ENCODE results near the gene ZNF835. TPM values are rescaled to one million over a fixed set of nuclear protein-coding genes. Genes with fewer than 3 reads are reported as not detected.

The ZNF835 gene
- total RNA-seq, 1 experiment from 2014 or later = not detected

- intact Hi-C loops (cut with micrococcal nuclease) = no loop called here
- Mint-ChIP-seq H3K27me3 (ENCODE audit: insufficient read depth, unreplicated experiment) (no peaks in the 10 kb centered on the region), H3K9me3 (ENCODE audit: unreplicated experiment) (peaks cover 50% of the 10 kb centered on the region), H3K4me1 (ENCODE audit: insufficient read depth, unreplicated experiment) (no peaks in the 10 kb centered on the region), H3K4me3 (ENCODE audit: unreplicated experiment) (no peak overlapping the region), H3K27ac (ENCODE audit: low read depth, unreplicated experiment) (no peak overlapping the region), H3K36me3 (ENCODE audit: insufficient read depth, unreplicated experiment) (peaks cover 6% of the 10 kb centered on the region)
- CTCF ChIA-PET = no interaction called here
- no peak for DNase-seq (ENCODE audit: unreplicated experiment)
- TF ChIP-seq, protein P1, sequence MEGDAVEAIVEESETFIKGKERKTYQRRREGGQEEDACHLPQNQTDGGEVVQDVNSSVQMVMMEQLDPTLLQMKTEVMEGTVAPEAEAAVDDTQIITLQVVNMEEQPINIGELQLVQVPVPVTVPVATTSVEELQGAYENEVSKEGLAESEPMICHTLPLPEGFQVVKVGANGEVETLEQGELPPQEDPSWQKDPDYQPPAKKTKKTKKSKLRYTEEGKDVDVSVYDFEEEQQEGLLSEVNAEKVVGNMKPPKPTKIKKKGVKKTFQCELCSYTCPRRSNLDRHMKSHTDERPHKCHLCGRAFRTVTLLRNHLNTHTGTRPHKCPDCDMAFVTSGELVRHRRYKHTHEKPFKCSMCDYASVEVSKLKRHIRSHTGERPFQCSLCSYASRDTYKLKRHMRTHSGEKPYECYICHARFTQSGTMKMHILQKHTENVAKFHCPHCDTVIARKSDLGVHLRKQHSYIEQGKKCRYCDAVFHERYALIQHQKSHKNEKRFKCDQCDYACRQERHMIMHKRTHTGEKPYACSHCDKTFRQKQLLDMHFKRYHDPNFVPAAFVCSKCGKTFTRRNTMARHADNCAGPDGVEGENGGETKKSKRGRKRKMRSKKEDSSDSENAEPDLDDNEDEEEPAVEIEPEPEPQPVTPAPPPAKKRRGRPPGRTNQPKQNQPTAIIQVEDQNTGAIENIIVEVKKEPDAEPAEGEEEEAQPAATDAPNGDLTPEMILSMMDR (IDR thresholded peaks at IDR 0.05; ENCODE audit: unreplicated experiment) = no peak
- POLR2A ChIA-PET = no interaction called here
- BruUV-seq (replicated peaks) = no TSS peak
Observed at GRCh38 chr19:56710437-56710836, 38.9 kb upstream of the ZNF835 start.

GRCh38 chr19:56707821-56708220, 36.3 kb upstream of the ZNF835 start:
- ChIA-PET CTCF (interaction anchor here (0.6 kb wide), 1 partner anchor 689 kb away, joined by 3 read pairs; no protein-coding TSS in a partner anchor), POLR2A (no interaction called here)
- no peak overlapping the region for H3K4me3 Mint-ChIP-seq (ENCODE audit: unreplicated experiment)
- peaks cover 54% of the 10 kb centered on the region for H3K9me3 Mint-ChIP-seq (ENCODE audit: unreplicated experiment)
- DNase-seq (ENCODE audit: unreplicated experiment) = no peak
- H3K27me3 Mint-ChIP-seq (ENCODE audit: insufficient read depth, unreplicated experiment) = no peaks in the 10 kb centered on the region
- TF ChIP-seq, protein P1 (IDR thresholded peaks at IDR 0.05; ENCODE audit: unreplicated experiment) = no peak
- H3K36me3 Mint-ChIP-seq (ENCODE audit: insufficient read depth, unreplicated experiment) = peaks cover 6% of the 10 kb centered on the region
- H3K27ac Mint-ChIP-seq (ENCODE audit: low read depth, unreplicated experiment) = no peak overlapping the region
- H3K4me1 Mint-ChIP-seq (ENCODE audit: insufficient read depth, unreplicated experiment) = no peaks in the 10 kb centered on the region
- intact Hi-C loops (cut with micrococcal nuclease) = no loop called here
- no TSS peak for BruUV-seq (replicated peaks)

DNA sequence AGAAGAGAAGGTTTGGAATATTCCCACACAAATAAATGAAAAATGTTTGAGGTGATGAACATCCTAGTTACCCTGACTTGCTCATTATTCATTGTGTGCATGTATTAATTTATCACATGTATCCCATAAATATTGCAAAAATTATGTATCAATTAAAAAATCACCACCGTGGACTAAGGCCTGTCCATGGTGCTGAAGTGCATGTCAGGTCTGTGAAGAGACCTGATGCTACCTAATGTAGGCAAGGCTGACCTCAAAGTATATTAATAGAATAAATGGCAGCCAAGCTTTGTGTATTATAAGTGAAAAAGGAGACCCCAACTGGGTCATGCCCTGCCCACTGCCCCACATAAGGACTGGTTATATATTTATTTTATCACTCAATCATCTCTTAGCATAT, 34.4 kb upstream of the ZNF835 start:
- DNase-seq (ENCODE audit: unreplicated experiment) = no peak
- CTCF ChIA-PET = no interaction called here
- Mint-ChIP-seq H3K4me3 (ENCODE audit: unreplicated experiment) (no peak overlapping the region), H3K36me3 (ENCODE audit: insufficient read depth, unreplicated experiment) (no peaks in the 10 kb centered on the region), H3K27me3 (ENCODE audit: insufficient read depth, unreplicated experiment) (no peaks in the 10 kb centered on the region), H3K27ac (ENCODE audit: low read depth, unreplicated experiment) (no peak overlapping the region), H3K4me1 (ENCODE audit: insufficient read depth, unreplicated experiment) (no peaks in the 10 kb centered on the region), H3K9me3 (ENCODE audit: unreplicated experiment) (peaks cover 58% of the 10 kb centered on the region)
- TF ChIP-seq, protein P1 (IDR thresholded peaks at IDR 0.05; ENCODE audit: unreplicated experiment) = no peak
- intact Hi-C loops (cut with micrococcal nuclease) = no loop called here
- no TSS peak for BruUV-seq (replicated peaks)
- POLR2A ChIA-PET = no interaction called here

DNA sequence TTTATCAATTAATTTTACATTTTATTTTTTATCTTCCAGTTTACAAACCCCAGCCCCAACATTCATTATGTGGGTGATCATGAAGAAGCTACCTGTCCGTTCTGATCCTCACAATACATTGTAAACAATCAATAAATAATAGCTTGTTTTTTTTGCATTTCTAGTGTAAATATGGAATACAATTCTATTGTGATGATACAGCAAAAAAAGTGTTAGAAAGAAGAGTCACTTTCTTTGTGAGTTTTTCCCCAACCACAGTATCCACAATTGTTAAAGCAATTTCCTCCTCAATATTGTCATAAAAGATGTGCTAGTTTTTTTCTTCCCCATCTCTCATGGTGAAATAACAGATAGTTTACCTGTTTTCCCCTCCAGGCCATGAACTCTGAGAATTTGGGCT, 30.3 kb upstream of the ZNF835 start:
- no peak overlapping the region for H3K4me3 Mint-ChIP-seq (ENCODE audit: unreplicated experiment)
- no peak overlapping the region for H3K27ac Mint-ChIP-seq (ENCODE audit: low read depth, unreplicated experiment)
- ChIA-PET CTCF (no interaction called here), POLR2A (no interaction called here)
- no peak for DNase-seq (ENCODE audit: unreplicated experiment)
- no peaks in the 10 kb centered on the region for H3K4me1 Mint-ChIP-seq (ENCODE audit: insufficient read depth, unreplicated experiment)
- TF ChIP-seq, protein P1 (IDR thresholded peaks at IDR 0.05; ENCODE audit: unreplicated experiment) = no peak
- no TSS peak for BruUV-seq (replicated peaks)
- no peaks in the 10 kb centered on the region for H3K27me3 Mint-ChIP-seq (ENCODE audit: insufficient read depth, unreplicated experiment)
- intact Hi-C loops (cut with micrococcal nuclease) = no loop called here
- H3K36me3 Mint-ChIP-seq (ENCODE audit: insufficient read depth, unreplicated experiment) = no peaks in the 10 kb centered on the region
- peaks cover 39% of the 10 kb centered on the region for H3K9me3 Mint-ChIP-seq (ENCODE audit: unreplicated experiment)
